IMR-90 (cell line): ENCODE measurements around the gene RAI1. TPM values are rescaled to one million over a fixed set of nuclear protein-coding genes. Genes with fewer than 3 reads are reported as not detected.

Source experiments
- ATAC-seq: fragments of 200-7000 bp; cut with Tn5 transposase; 2 replicates; pipeline ENCODE4 v1.9.1; 2020; ENCODE audit warnings: low read depth, mild to moderate bottlenecking, moderate library complexity
- BruUV-seq: library from RNA; stranded (reverse); fragments of 400-500 nt; replicated peaks from 2 replicates; lab custom pipeline; 2021; lab: Mats Ljungman, UMichigan
- CTCF ChIA-PET: fragments of 300-600 bp; formaldehyde crosslinking; extraction: SDS; loops from one replicate; lab custom pipeline; 2021; ENCODE audit warnings: antibody characterized with exemption; lab: Yijun Ruan, JAX
- POLR2A ChIA-PET: fragments of 300-600 bp; sonication (Branson Sonifier 250); formaldehyde crosslinking; loops from one replicate; lab custom pipeline; 2022; ENCODE audit warnings: antibody characterized with exemption; ENCODE audit not compliant: unreplicated experiment; lab: Charles Lee
- DNase-seq: peaks from one replicate; pipeline ENCODE4 v3.0.0; 2013
- H2AFZ ChIP-seq: replicated peaks from 2 replicates; pipeline ENCODE3; 2013; ENCODE audit warnings: low read length, mild to moderate bottlenecking; ENCODE audit not compliant: poor library complexity
- H2AK5ac ChIP-seq: 2 replicates; pipeline ENCODE4 v1.6.1; 2013; ENCODE audit warnings: low read depth, low read length, inconsistent platforms
- H2AK9ac ChIP-seq: replicated peaks from 2 replicates; pipeline ENCODE3; 2013; ENCODE audit warnings: mild to moderate bottlenecking, low read depth, low read length, moderate library complexity; ENCODE audit not compliant: poor library complexity
- H2BK120ac ChIP-seq: 2 replicates; pipeline ENCODE4 v1.6.1; 2013; ENCODE audit warnings: low read depth, low read length, inconsistent platforms
- H2BK15ac ChIP-seq: 3 replicates; pipeline ENCODE4 v1.6.1; 2013; ENCODE audit warnings: low read depth, low read length, inconsistent platforms
- H2BK20ac ChIP-seq: 2 replicates; pipeline ENCODE4 v1.6.1; 2013; ENCODE audit warnings: low read depth, mild to moderate bottlenecking, inconsistent platforms, low read length, moderate library complexity
- H2BK5ac ChIP-seq: 2 replicates; pipeline ENCODE4 v1.6.1; 2013; ENCODE audit warnings: mild to moderate bottlenecking, low read depth, low read length, inconsistent platforms; ENCODE audit not compliant: poor library complexity, severe bottlenecking
- H3K14ac ChIP-seq: replicated peaks from 2 replicates; pipeline ENCODE4 v1.6.1; 2013; ENCODE audit warnings: low read depth, low read length, inconsistent platforms
- H3K18ac ChIP-seq: 2 replicates; pipeline ENCODE4 v1.6.1; 2013; ENCODE audit warnings: low read depth, low read length, control low read depth
- H3K23ac ChIP-seq: 2 replicates; pipeline ENCODE4 v1.6.1; 2013; ENCODE audit warnings: low read depth, low read length, inconsistent platforms
- H3K27ac ChIP-seq: 2 replicates; pipeline ENCODE4 v1.5.1; 2013; ENCODE audit warnings: mild to moderate bottlenecking, control low read depth, low read length; ENCODE audit not compliant: insufficient read depth
- H3K27me3 ChIP-seq: 2 replicates; pipeline ENCODE4 v1.6.1; 2013; ENCODE audit warnings: low read length; ENCODE audit not compliant: control insufficient read depth, insufficient read depth
- H3K36me3 ChIP-seq: 2 replicates; pipeline ENCODE4 v1.6.1; 2013; ENCODE audit warnings: low read length, mixed read lengths; ENCODE audit not compliant: control insufficient read depth, insufficient read depth
- H3K4ac ChIP-seq: 2 replicates; pipeline ENCODE4 v1.6.1; 2013; ENCODE audit warnings: low read depth, low read length, inconsistent platforms
- H3K4me1 ChIP-seq: 2 replicates; pipeline ENCODE4 v1.6.1; 2013; ENCODE audit warnings: low read length, mixed read lengths; ENCODE audit not compliant: control insufficient read depth, insufficient read depth
- H3K4me2 ChIP-seq: 2 replicates; pipeline ENCODE4 v1.6.1; 2013; ENCODE audit warnings: low read depth, mild to moderate bottlenecking, control low read depth, low read length, moderate library complexity
- H3K4me3 ChIP-seq: 2 replicates; pipeline ENCODE4 v1.5.1; 2013; ENCODE audit warnings: low read depth, mild to moderate bottlenecking, control low read depth, low read length, moderate library complexity; ENCODE audit not compliant: insufficient read depth
- H3K56ac ChIP-seq: 2 replicates; pipeline ENCODE4 v1.6.1; 2013; ENCODE audit warnings: low read length, inconsistent platforms; ENCODE audit not compliant: insufficient read depth; ENCODE audit errors: extremely low read depth
- H3K79me1 ChIP-seq, 2 experiments: 2 replicates each; pipeline ENCODE4 v1.6.1; 2013; ENCODE audit warnings: low read length in 2 of 2, inconsistent platforms in 1 of 2, low read depth in 1 of 2
- H3K9ac ChIP-seq: 2 replicates; pipeline ENCODE4 v1.6.1; 2013; ENCODE audit warnings: low read depth, low read length, control low read depth
- H3K9me1 ChIP-seq: 2 replicates; pipeline ENCODE4 v1.6.1; 2013; ENCODE audit warnings: low read length, inconsistent platforms; ENCODE audit not compliant: insufficient read depth
- H3K9me3 ChIP-seq: 2 replicates; pipeline ENCODE4 v1.6.1; 2013; ENCODE audit warnings: low read length; ENCODE audit not compliant: control insufficient read depth, insufficient read depth
- H4K20me1 ChIP-seq: 2 replicates; pipeline ENCODE4 v1.6.1; 2013; ENCODE audit warnings: low read length, inconsistent platforms; ENCODE audit not compliant: insufficient read depth
- H4K5ac ChIP-seq: 2 replicates; pipeline ENCODE4 v1.6.1; 2013; ENCODE audit warnings: mild to moderate bottlenecking, low read depth, low read length, control low read depth
- H4K8ac ChIP-seq, 2 experiments: 2 replicates each; pipeline ENCODE4 v1.6.1; 2013; ENCODE audit warnings: low read depth in 2 of 2, low read length in 2 of 2, control low read depth in 1 of 2, inconsistent platforms in 1 of 2
- H4K91ac ChIP-seq: 2 replicates; pipeline ENCODE4 v1.6.1; 2013; ENCODE audit warnings: low read depth, low read length, inconsistent platforms; ENCODE audit not compliant: insufficient read depth
- CEBPB ChIP-seq: IDR thresholded peaks from 2 replicates; pipeline ENCODE4 v1.6.1; 2012; ENCODE audit warnings: low read depth, low read length, improper control_type of control experiment
- CTCF ChIP-seq: conservative IDR thresholded peaks from 2 replicates; pipeline ENCODE4 v1.5.1; 2012; ENCODE audit warnings: mild to moderate bottlenecking, low read depth, low read length, improper control_type of control experiment
- ELK1 ChIP-seq: fragments of 150-350 bp; IDR thresholded peaks from 2 replicates; pipeline ENCODE4 v1.6.1; 2016; ENCODE audit warnings: low read depth, mild to moderate bottlenecking, low read length, moderate library complexity, borderline replicate concordance
- FOS ChIP-seq: fragments of 150-350 bp; IDR thresholded peaks from 2 replicates; pipeline ENCODE4 v1.6.1; 2016; ENCODE audit warnings: low read depth, low read length
- MXI1 ChIP-seq: IDR thresholded peaks from 2 replicates; pipeline ENCODE4 v1.6.1; 2012; ENCODE audit warnings: low read depth, mild to moderate bottlenecking, low read length, moderate library complexity, borderline replicate concordance
- NFE2L2 ChIP-seq: fragments of 150-350 bp; IDR thresholded peaks from 2 replicates; pipeline ENCODE4 v1.6.1; 2016; ENCODE audit warnings: low read depth, mild to moderate bottlenecking, low read length
- POLR2A ChIP-seq: IDR thresholded peaks from 2 replicates; pipeline ENCODE4 v1.6.1; 2012; ENCODE audit warnings: mild to moderate bottlenecking, low read depth, low read length
- RAD21 ChIP-seq: IDR thresholded peaks from 2 replicates; pipeline ENCODE4 v1.6.1; 2012; ENCODE audit warnings: low read length, improper control_type of control experiment
- RCOR1 ChIP-seq: IDR thresholded peaks from 2 replicates; pipeline ENCODE4 v1.6.1; 2012; ENCODE audit warnings: mild to moderate bottlenecking, low read length, improper control_type of control experiment; ENCODE audit not compliant: insufficient replicate concordance
- RFX5 ChIP-seq: IDR thresholded peaks from 2 replicates; pipeline ENCODE4 v1.8.0; 2012; ENCODE audit warnings: low read depth, mild to moderate bottlenecking, low read length, moderate library complexity
- SMC3 ChIP-seq: fragments of 150-350 bp; IDR thresholded peaks from 2 replicates; pipeline ENCODE4 v1.6.1; 2016; ENCODE audit warnings: low read depth, mild to moderate bottlenecking, antibody characterized with exemption, low read length, moderate library complexity
- USF2 ChIP-seq: fragments of 150-350 bp; IDR thresholded peaks from 2 replicates; pipeline ENCODE4 v1.6.1; 2017; ENCODE audit warnings: mild to moderate bottlenecking, antibody characterized with exemption, low read length, low read depth
- whole genome bisulfite sequencing, 2 experiments: methylation state at CpG; one replicate each; pipeline versions ENCODE4 v1.1.5 to v1.1.7; 2013; ENCODE audit warnings: missing lambda C conversion rate in 2 of 2; ENCODE audit not compliant: insufficient read length in 1 of 2; ENCODE audit errors: extremely low coverage in 2 of 2; 5-methylcytosine and 5-hydroxymethylcytosine counted together
- dilution Hi-C: fragments of 300-500 bp; cut with HindIII; formaldehyde crosslinking; loops from one replicate; pipeline ENCODE4 v1.14.3; 2018; ENCODE audit warnings: low sequenced_read_pairs; ENCODE audit not compliant: unreplicated experiment
- in situ Hi-C: fragments of 300-500 bp; cut with MboI; formaldehyde crosslinking; loops from 3 replicates; pipeline ENCODE4 v1.14.3; 2019; ENCODE audit warnings: low sequenced_read_pairs, inconsistent platforms, mixed read lengths
- intact Hi-C: fragments of 100-400 bp; cut with micrococcal nuclease; formaldehyde crosslinking; loops from 2 replicates; pipeline ENCODE4 v1.10.0; 2022
- polyA plus RNA-seq, 3 experiments: library from polyadenylated mRNA; depleted of rRNA; stranded (reverse); fragments of >200 nt; gene quantifications; 2 replicates each; pipeline ENCODE4 v1.2.3, GENCODE V29; 2012; ENCODE audit warnings: low replicate concordance in 1 of 3
- total RNA-seq: library from RNA; depleted of rRNA; stranded (reverse); fragments of >200 nt; gene quantifications from 2 replicates; pipeline ENCODE4 v1.2.3, GENCODE V29; 2012

The RAI1 gene
- total and polyA plus RNA-seq, 2 of the 4 experiments (the other 2 are of a cell fraction): 1.8 to 10.5 TPM

GRCh38 chr17:17844079-17844478 is 162.8 kb downstream of the RAI1 start:
- Histone ChIP-seq H3K4me1 (peaks cover 13% of the 10 kb centered on the region), H4K20me1 (no peaks in the 10 kb centered on the region), H3K36me3 (peaks cover 11% of the 10 kb centered on the region; the same call in 1 of the 2 replicates), H2BK15ac (no peak overlapping the region), H3K27me3 (no peaks in the 10 kb centered on the region), H3K4me3 (no peak overlapping the region), H4K5ac (no peak overlapping the region), H3K9me3 (no peaks in the 10 kb centered on the region), H3K4me2 (no peak overlapping the region), H2BK5ac (no peak overlapping the region), H2AFZ (no peak overlapping the region), H3K14ac (no peak overlapping the region), H4K91ac (no peak overlapping the region), H2AK5ac (no peak overlapping the region), H3K9ac (no peak overlapping the region), H4K8ac (no peak overlapping the region), H3K27ac (no peak overlapping the region), H3K79me1 (0 out of 4 replicates have a peak, but pooled peaks cover 0 to 8% of the 10 kb centered on the region in 2 experiments), H3K9me1 (peaks cover 11% of the 10 kb centered on the region), H2AK9ac (no peak overlapping the region), H2BK120ac (no peak overlapping the region), H2BK20ac (no peak overlapping the region), H3K4ac (no peak overlapping the region), H3K23ac (no peak overlapping the region), H3K18ac (no peak overlapping the region), H3K56ac (no peak overlapping the region)
- BruUV-seq: no TSS peak
- dilution Hi-C loops (no loop called here), in situ Hi-C loops (no loop called here), intact Hi-C loops (no loop called here)
- DNase-seq (no peak), ATAC-seq (no peak)
- ChIA-PET POLR2A (no interaction called here), CTCF (no interaction called here)
- TF ChIP-seq MXI1 (no peak), POLR2A (no peak), SMC3 (no peak), CEBPB (no peak), RAD21 (no peak), ELK1 (no peak), FOS (no peak), CTCF (no peak), NFE2L2 (no peak), RCOR1 (no peak), USF2 (no peak), RFX5 (no peak)
- WGBS, 2 experiments: no CpG with 5 or more reads among the region's 7 CpGs
